AG10803 (cell line): ENCODE data around the gene SPCS3.
"Not testable (repeated sequence)": the region's sequence is repeated elsewhere in the genome, so short reads cannot be mapped to it uniquely, and the experiment has no call there.

Experiments
- DNase-seq: peaks from one replicate; pipeline ENCODE4 v3.0.0; 2010; ENCODE audit warnings: low read depth
- H3K4me3 ChIP-seq: 2 replicates; pipeline ENCODE4 v1.5.1; 2011; ENCODE audit warnings: mild to moderate bottlenecking, low read length, control low read depth
- CTCF ChIP-seq: conservative IDR thresholded peaks from 2 replicates; pipeline ENCODE4 v1.5.1; 2011; ENCODE audit warnings: mild to moderate bottlenecking, low read length, control low read depth, inconsistent platforms

Gene SPCS3

GRCh38 chr4:176323511-176324160, 3.9 kb downstream of the SPCS3 start:
- peak; percentile 32 for DNase-seq
- H3K4me3 ChIP-seq, result no peak overlapping the region
- TF ChIP-seq CTCF, result no peak

GRCh38 chr4:176324876-176325275, 5.1 kb downstream of the SPCS3 start:
- H3K4me3 ChIP-seq, DNase-seq: not testable (repeated sequence)

GRCh38 chr4:176333076-176333475, 13.3 kb downstream of the SPCS3 start:
- DNase-seq, result peak; percentile 46
- H3K4me3 ChIP-seq, result no peak overlapping the region
- no peak for TF ChIP-seq CTCF

GRCh38 chr4:176334066-176334465, 14.3 kb downstream of the SPCS3 start:
- no peak overlapping the region for H3K4me3 ChIP-seq
- DNase-seq, result no peak
- TF ChIP-seq CTCF, result no peak

- H3K4me3 ChIP-seq, result no peak overlapping the region
- no peak for DNase-seq
- TF ChIP-seq CTCF, result no peak
These were observed 15.7 kb downstream of the SPCS3 start for GRCh38 chr4:176335421-176335820.

- H3K4me3 ChIP-seq, result no peak overlapping the region
- TF ChIP-seq CTCF, result no peak
- no peak for DNase-seq
These were observed 20.4 kb downstream of the SPCS3 start for GRCh38 chr4:176339936-176340761.

- peak; percentile 50 for DNase-seq
- peak; percentile 72 for TF ChIP-seq CTCF
- H3K4me3 ChIP-seq, result no peak overlapping the region
These were observed 21.3 kb downstream of the SPCS3 start for GRCh38 chr4:176340871-176341685.
